Measurements from ENCODE around the gene PLAGL1. TPM values are rescaled to one million over a fixed set of nuclear protein-coding genes. Genes with fewer than 3 reads are reported as not detected.

Gene PLAGL1
- total and polyA plus RNA-seq, 7 donors: 9.8 to 31.3 (median 14.4) TPM

DNA sequence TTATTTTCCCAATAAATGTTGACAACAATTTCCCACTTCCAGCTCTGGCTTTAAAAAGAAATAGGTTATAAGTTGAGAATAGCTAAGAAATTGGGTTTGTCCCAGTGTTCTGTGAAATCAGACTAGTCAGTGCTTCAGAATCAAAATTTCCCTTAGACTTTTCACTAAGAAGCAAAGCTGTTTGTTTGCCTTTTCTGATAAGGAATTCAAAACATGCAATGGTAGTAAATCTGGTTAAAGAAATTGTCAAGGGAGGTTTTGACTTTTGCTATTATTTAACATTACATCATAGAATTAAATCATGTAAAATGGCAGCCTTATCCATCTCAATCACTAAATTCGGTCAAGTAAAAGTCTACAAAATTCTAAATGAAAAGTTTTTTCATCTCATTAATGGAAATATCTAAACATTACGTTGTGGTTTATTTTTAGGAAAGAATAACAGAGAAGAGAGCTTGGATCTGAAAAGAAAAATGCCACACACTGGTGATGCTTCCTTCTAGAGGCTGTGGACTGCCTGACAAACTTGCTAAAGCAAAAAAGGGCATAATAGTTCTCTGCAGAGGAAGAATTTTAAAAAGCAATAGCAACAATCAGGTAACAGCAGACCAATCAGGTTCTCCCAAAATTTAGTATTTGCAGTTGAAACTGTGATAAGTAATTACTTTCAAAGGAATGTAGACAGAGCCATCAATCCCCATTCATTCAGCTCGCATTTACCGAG lies 36.4 kb downstream of the PLAGL1 start:
- Histone ChIP-seq H3K27me3 (no peaks in the 10 kb centered on the region), H3K36me3 (no peaks in the 10 kb centered on the region), H3K9me3 (no peaks in the 10 kb centered on the region), H3K4me1 (no peaks in the 10 kb centered on the region), H3K4me3 (no peak overlapping the region), H3K27ac (no peak overlapping the region)
- intact Hi-C loops (cut with DNase I): no loop called here
- TF ChIP-seq POLR2A (IDR thresholded peaks at IDR 0.05) (no peak), EP300 (IDR thresholded peaks at IDR 0.05) (no peak), POLR2AphosphoS5 (IDR thresholded peaks at IDR 0.05) (no peak)
- TF ChIP-seq, protein P1, sequence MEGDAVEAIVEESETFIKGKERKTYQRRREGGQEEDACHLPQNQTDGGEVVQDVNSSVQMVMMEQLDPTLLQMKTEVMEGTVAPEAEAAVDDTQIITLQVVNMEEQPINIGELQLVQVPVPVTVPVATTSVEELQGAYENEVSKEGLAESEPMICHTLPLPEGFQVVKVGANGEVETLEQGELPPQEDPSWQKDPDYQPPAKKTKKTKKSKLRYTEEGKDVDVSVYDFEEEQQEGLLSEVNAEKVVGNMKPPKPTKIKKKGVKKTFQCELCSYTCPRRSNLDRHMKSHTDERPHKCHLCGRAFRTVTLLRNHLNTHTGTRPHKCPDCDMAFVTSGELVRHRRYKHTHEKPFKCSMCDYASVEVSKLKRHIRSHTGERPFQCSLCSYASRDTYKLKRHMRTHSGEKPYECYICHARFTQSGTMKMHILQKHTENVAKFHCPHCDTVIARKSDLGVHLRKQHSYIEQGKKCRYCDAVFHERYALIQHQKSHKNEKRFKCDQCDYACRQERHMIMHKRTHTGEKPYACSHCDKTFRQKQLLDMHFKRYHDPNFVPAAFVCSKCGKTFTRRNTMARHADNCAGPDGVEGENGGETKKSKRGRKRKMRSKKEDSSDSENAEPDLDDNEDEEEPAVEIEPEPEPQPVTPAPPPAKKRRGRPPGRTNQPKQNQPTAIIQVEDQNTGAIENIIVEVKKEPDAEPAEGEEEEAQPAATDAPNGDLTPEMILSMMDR (IDR thresholded peaks at IDR 0.05): no peak
- DNase-seq: no peak
- WGBS, 2 donors: 82 to 88% methylated on average over 4 of the region's 4 CpGs

DNA sequence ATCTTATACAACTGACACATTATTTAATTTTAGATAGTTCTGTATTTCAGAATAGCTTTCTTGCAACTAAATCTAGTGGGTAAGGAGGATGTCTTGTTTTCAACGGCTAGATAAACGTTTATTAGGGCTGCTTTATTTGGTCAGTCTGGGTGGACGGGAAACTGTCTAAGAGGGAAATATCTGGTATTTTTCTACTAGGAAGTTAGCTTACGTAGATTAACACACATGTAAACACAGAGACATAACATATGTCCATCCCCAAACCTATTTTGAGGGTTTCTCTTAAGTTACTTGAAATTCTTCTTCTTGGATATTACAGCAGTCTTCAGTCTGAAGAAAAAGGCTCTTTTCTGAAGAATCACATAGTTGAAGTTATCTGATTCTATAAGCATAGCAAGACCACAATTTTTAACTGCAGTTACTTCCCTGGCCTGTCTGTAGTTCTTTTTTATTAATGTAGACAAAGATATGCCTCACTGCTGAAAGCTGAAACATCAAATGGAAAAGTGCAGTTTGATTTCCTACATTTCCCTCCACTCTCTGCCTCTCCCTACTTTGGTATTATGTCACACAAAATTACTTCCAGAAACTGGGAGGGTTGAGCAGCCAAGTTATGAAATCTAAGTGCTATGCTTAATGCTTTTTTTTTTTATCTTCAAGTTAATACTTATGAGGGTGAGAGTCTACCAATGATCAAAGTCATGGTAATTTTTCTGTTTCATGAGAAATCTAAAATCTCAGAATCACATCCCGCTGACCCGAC lies 37.4 kb downstream of the PLAGL1 start:
- intact Hi-C loops (cut with DNase I): no loop called here
- no peaks in the 10 kb centered on the region for H3K27me3 ChIP-seq

DNA sequence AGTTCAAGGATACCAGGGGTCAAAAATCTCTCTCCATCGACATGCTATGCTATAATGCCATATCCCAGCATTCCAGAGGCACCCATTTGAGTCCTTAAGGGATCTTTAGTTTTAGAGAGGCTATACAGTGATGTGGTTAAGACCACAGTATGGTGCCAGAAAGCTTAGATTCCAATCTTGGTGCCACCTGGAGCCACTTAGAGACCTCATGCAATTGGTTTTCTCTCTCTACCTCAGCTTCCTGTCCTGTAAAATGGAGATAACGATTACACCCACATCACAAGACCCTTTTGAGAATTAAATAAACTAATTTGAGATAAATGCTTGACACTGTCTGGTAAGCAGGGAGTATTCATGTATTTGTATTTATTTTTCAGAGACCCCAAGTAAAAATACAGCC lies 39.0 kb downstream of the PLAGL1 start:
- no peaks in the 10 kb centered on the region for H3K36me3 ChIP-seq
- H3K4me3 ChIP-seq: no peak overlapping the region
- no peaks in the 10 kb centered on the region for H3K9me3 ChIP-seq
- intact Hi-C loops (cut with DNase I): no loop called here
- TF ChIP-seq EP300 (IDR thresholded peaks at IDR 0.05) (no peak), POLR2AphosphoS5 (IDR thresholded peaks at IDR 0.05) (no peak), POLR2A (IDR thresholded peaks at IDR 0.05) (no peak)
- TF ChIP-seq, protein P1 (IDR thresholded peaks at IDR 0.05): no peak
- H3K4me1 ChIP-seq: no peaks in the 10 kb centered on the region
- H3K27me3 ChIP-seq: no peaks in the 10 kb centered on the region
- DNase-seq: no peak
- H3K27ac ChIP-seq: no peak overlapping the region
- WGBS, 2 donors: 72 to 79% methylated on average over 2 of the region's 2 CpGs

More for the DNA sequence above, 37.4 kb downstream of the PLAGL1 start:
- Histone ChIP-seq H3K9me3 (no peaks in the 10 kb centered on the region), H3K4me3 (no peak overlapping the region), H3K27ac (peak overlapping the region in 1 of 4 donors; percentile 22), H3K36me3 (no peaks in the 10 kb centered on the region), H3K4me1 (no peaks in the 10 kb centered on the region)
- no peak for TF ChIP-seq POLR2A (IDR thresholded peaks at IDR 0.05)
- no peak for TF ChIP-seq EP300 (IDR thresholded peaks at IDR 0.05)
- TF ChIP-seq, protein P1 (IDR thresholded peaks at IDR 0.05): no peak
- TF ChIP-seq POLR2AphosphoS5 (IDR thresholded peaks at IDR 0.05): no peak
- WGBS, 2 donors: 83% methylated on average over 6 of the region's 6 CpGs
- no peak for DNase-seq

DNA sequence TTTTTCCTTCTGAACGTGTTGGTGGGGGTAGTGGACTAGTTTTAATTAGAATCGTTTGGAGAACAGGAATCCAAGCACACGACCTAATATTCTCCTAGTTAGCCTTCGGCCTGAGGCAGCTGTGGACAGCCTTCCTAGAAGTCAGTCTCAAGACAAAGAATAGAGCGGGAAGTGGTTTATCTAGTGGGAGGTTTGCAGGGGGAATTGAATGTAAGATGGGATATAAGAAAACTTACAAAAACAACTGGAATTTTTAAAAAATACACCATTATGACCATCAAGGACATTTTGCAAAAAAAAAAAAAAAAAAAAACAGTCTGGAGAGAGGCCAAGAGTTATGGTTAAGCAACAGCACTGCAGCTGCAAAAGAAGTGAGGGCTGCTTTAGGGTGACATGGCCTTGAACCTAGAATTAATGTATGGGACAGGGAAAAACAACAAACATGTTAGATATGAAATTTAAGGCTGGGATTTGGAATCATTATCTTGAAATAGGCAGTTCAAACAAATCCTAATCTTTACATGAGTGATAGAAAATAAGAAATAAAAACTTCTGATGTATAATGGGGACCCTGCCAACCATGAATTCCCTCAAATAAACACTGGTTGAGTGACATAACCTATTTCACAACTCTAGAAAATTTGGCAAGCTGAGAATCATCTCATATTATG lies 40.2 kb downstream of the PLAGL1 start:
- DNase-seq: no peak
- no peak for TF ChIP-seq EP300 (IDR thresholded peaks at IDR 0.05)
- no peak for TF ChIP-seq POLR2AphosphoS5 (IDR thresholded peaks at IDR 0.05)
- TF ChIP-seq, protein P1 (IDR thresholded peaks at IDR 0.05): no peak
- no peak for TF ChIP-seq POLR2A (IDR thresholded peaks at IDR 0.05)
- no peaks in the 10 kb centered on the region for H3K36me3 ChIP-seq
- WGBS, 2 donors: 83 to 85% methylated on average over 5 of the region's 5 CpGs
- H3K27ac ChIP-seq: no peak overlapping the region
- no peaks in the 10 kb centered on the region for H3K27me3 ChIP-seq
- no peaks in the 10 kb centered on the region for H3K4me1 ChIP-seq
- no peaks in the 10 kb centered on the region for H3K9me3 ChIP-seq
- H3K4me3 ChIP-seq: no peak overlapping the region
- intact Hi-C loops (cut with DNase I): no loop called here
